CD4-positive, CD25-positive, alpha-beta regulatory T cell (primary cell): ENCODE measurements around the gene DDTL. TPM values are rescaled to one million over a fixed set of nuclear protein-coding genes. Genes with fewer than 3 reads are reported as not detected.

Source experiments
- ATAC-seq, 2 donors: fragments of 150-1000 bp; cut with Tn5 transposase; one replicate each; pipeline ENCODE4 v1.10.0; 2021; ENCODE audit warnings: low read depth in 2 of 2, moderate number of reproducible peaks in 2 of 2, moderate library complexity in 1 of 2
- DNase-seq, 3 donors: peaks; one replicate each; pipeline versions ENCODE4 v3.0.0 to v3.0.0-alpha.2; 2012 to 2022; ENCODE audit warnings: mixed read lengths in 1 of 3
- H3K27ac ChIP-seq: one replicate; pipeline ENCODE4 v1.7.0; 2013; ENCODE audit warnings: mild to moderate bottlenecking, low read length; ENCODE audit not compliant: insufficient read depth, poor library complexity, severe bottlenecking
- H3K27me3 ChIP-seq: one replicate; pipeline ENCODE4 v1.7.0; 2013; ENCODE audit warnings: low read length; ENCODE audit not compliant: control insufficient read depth, insufficient read depth
- H3K36me3 ChIP-seq: one replicate; pipeline ENCODE4 v1.7.0; 2013; ENCODE audit warnings: mild to moderate bottlenecking, low read length, moderate library complexity; ENCODE audit not compliant: control insufficient read depth, insufficient read depth
- H3K4me1 ChIP-seq: 2 replicates; pipeline ENCODE4 v1.7.0; 2013; ENCODE audit warnings: mild to moderate bottlenecking, low read length; ENCODE audit not compliant: insufficient read depth, control insufficient read depth, poor library complexity, severe bottlenecking
- H3K4me3 ChIP-seq: one replicate; pipeline ENCODE4 v1.7.0; 2013; ENCODE audit warnings: low read depth, mild to moderate bottlenecking, low read length, moderate library complexity
- H3K9me3 ChIP-seq, 2 experiments: 1 replicate in 1 of 2; 2 replicates in 1 of 2; pipeline ENCODE4 v1.7.0; 2013; ENCODE audit warnings: low read length in 2 of 2, mild to moderate bottlenecking in 1 of 2, moderate library complexity in 1 of 2; ENCODE audit not compliant: control insufficient read depth in 2 of 2
- H3K27ac Mint-ChIP-seq, 3 donors: one replicate each; pipeline ENCODE4 v1.8.0; 2020 to 2022; ENCODE audit warnings: mild to moderate bottlenecking in 3 of 3, mixed read lengths in 3 of 3, moderate library complexity in 2 of 3
- H3K27me3 Mint-ChIP-seq: one replicate; pipeline ENCODE4 v1.8.0; 2022; ENCODE audit warnings: mild to moderate bottlenecking, mixed read lengths
- H3K36me3 Mint-ChIP-seq: one replicate; pipeline ENCODE4 v1.8.0; 2020; ENCODE audit warnings: mixed read lengths
- H3K4me1 Mint-ChIP-seq, 4 donors: one replicate each; pipeline ENCODE4 v1.8.0; 2020 to 2022; ENCODE audit warnings: mixed read lengths in 4 of 4, mild to moderate bottlenecking in 1 of 4
- H3K4me3 Mint-ChIP-seq, 4 donors: one replicate each; pipeline ENCODE4 v1.8.0; 2020 to 2022; ENCODE audit warnings: mild to moderate bottlenecking in 4 of 4, mixed read lengths in 4 of 4, moderate library complexity in 3 of 4
- H3K9me3 Mint-ChIP-seq, 7 donors: one replicate each; pipeline ENCODE4 v1.8.0; 2020 to 2022; ENCODE audit warnings: mixed read lengths in 7 of 7, mild to moderate bottlenecking in 3 of 7, moderate library complexity in 2 of 7
- polyA plus RNA-seq, 4 donors: library from polyadenylated mRNA; unstranded; fragments of 300-500 nt; fragmentation: Illumina TruSeq; gene quantifications; one replicate each; pipeline ENCODE4 v1.2.3, GENCODE V29; 2021
- total RNA-seq: library from RNA; stranded (reverse); gene quantifications from one replicate; pipeline ENCODE4 v1.2.3, GENCODE V29; 2022

The DDTL gene
- total and polyA plus RNA-seq, 5 donors from 2014 or later, result 1.2 to 4.4 (median 2.9) TPM

DNA sequence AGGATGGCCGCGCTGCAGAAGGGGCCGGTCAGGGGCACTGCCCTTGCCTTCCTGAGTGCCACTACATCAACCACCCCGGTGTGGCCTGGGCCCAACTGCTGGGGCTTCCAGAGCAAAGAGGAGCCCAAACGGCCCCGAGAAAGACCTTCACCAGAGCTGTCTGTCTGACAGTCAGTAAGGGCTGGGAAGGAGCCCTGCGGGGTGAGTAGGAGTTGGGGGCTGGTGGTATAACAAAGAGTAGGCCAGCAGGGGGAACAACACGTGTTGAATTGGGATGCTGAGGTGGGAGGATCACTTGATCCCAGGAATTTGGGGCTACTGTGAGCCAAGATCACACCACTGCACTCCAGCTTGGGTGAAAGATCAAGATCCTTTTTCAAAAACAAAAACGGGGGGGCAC is 34.6 kb downstream of the DDTL start:
- Mint-ChIP-seq H3K27me3 (peaks cover 9% of the 10 kb centered on the region), H3K9me3 (no peaks in the 10 kb centered on the region), H3K4me1 (peaks cover 0 to 6% (median 5%) of the 10 kb centered on the region in 4 donors), H3K27ac (peak overlapping the region in 1 of 3 donors; percentile 49), H3K4me3 (no peak overlapping the region), H3K36me3 (no peaks in the 10 kb centered on the region)
- Histone ChIP-seq H3K27ac (no peak overlapping the region), H3K4me3 (no peak overlapping the region), H3K27me3 (no peaks in the 10 kb centered on the region), H3K9me3 (no peaks in the 10 kb centered on the region), H3K4me1 (no peaks in the 10 kb centered on the region), H3K36me3 (no peaks in the 10 kb centered on the region)
- ATAC-seq (no peak), DNase-seq (no peak)

DNA sequence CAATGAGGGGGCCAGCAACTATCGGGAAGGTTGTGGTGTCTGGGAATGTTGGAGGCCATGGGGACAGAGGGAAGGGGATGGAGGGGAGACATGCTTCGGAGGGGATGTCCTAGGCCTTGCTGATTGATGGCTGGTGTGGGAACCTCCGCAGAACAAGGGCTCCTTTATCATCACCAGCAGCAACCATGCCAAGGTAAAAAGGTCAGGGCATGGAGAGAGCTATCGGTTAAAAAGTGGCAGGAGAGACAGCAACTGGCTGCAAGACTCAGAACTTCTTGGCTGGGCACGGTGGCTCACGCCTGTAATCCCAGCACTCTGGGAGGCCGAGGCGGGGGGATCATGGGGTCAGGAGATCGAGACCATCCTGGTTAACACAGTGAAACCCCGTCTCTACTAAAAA is 35.6 kb downstream of the DDTL start:
- H3K4me1 ChIP-seq, result no peaks in the 10 kb centered on the region
- H3K4me3 Mint-ChIP-seq, result no peak overlapping the region
- H3K36me3 Mint-ChIP-seq, result no peaks in the 10 kb centered on the region
- H3K27ac Mint-ChIP-seq, result no peak overlapping the region
- no peaks in the 10 kb centered on the region for H3K9me3 Mint-ChIP-seq
- peaks cover 0 to 6% (median 4%) of the 10 kb centered on the region in 4 donors for H3K4me1 Mint-ChIP-seq
- H3K27me3 Mint-ChIP-seq, result peaks cover 9% of the 10 kb centered on the region
- no peak overlapping the region for H3K27ac ChIP-seq
- DNase-seq (no peak), ATAC-seq (no peak)
- H3K4me3 ChIP-seq, result no peak overlapping the region
- no peaks in the 10 kb centered on the region for H3K9me3 ChIP-seq
- H3K36me3 ChIP-seq, result no peaks in the 10 kb centered on the region
- no peaks in the 10 kb centered on the region for H3K27me3 ChIP-seq

DNA sequence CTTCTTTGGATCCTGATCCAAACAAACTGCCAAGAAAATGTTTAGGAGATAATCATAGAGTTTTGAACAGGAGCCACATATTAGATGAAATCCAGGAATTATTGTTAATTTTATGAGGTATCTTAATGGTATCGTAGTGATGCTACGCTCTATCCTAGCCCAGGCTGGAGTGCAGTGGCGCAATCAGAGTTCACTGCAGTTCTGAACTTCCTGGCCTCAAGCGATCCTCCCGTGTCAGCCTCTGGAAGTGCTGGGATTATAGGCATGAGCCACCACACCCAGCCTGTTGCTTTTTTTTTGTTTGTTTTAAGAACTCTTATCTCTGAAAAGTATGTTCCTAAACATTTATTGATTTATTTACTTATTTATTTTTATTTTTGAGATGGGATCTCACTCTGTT is 36.2 kb downstream of the DDTL start:
- Histone ChIP-seq H3K4me3 (no peak overlapping the region), H3K4me1 (no peaks in the 10 kb centered on the region), H3K9me3 (no peaks in the 10 kb centered on the region), H3K27me3 (no peaks in the 10 kb centered on the region), H3K36me3 (no peaks in the 10 kb centered on the region), H3K27ac (no peak overlapping the region)
- ATAC-seq, result no peak
- no peaks in the 10 kb centered on the region for H3K9me3 Mint-ChIP-seq
- H3K4me3 Mint-ChIP-seq, result no peak overlapping the region
- no peaks in the 10 kb centered on the region for H3K36me3 Mint-ChIP-seq
- DNase-seq, result no peak
- peaks cover 0 to under 1% (median under 1%) of the 10 kb centered on the region in 4 donors for H3K4me1 Mint-ChIP-seq
- peaks cover 6% of the 10 kb centered on the region for H3K27me3 Mint-ChIP-seq
- no peak overlapping the region for H3K27ac Mint-ChIP-seq

DNA sequence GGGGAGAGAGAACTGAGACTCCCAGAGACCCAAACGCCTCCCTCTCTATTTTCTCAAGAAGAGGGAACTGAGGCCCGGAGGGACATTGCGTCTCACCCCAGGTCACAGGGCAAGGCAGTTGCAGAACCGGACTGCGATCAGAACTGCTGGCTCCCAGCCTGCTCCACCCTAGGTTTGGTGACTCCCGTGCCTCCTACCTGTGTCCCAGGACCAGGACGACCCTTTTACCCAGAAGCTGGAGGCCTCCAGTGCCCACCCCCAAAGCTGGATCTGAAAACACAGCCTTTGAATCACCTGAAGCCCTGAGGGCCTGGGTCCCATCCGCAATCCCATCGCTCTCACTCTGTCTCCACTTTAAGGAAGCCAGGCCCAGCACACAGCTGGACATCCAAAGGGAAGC is 37.2 kb downstream of the DDTL start:
- Mint-ChIP-seq H3K27me3 (peaks cover 4% of the 10 kb centered on the region), H3K9me3 (no peaks in the 10 kb centered on the region), H3K4me1 (no peaks in the 10 kb centered on the region), H3K4me3 (no peak overlapping the region), H3K36me3 (no peaks in the 10 kb centered on the region), H3K27ac (no peak overlapping the region)
- no peaks in the 10 kb centered on the region for H3K36me3 ChIP-seq
- no peaks in the 10 kb centered on the region for H3K27me3 ChIP-seq
- H3K4me3 ChIP-seq, result no peak overlapping the region
- ATAC-seq, result no peak
- H3K4me1 ChIP-seq, result no peaks in the 10 kb centered on the region
- no peak overlapping the region for H3K27ac ChIP-seq
- no peak for DNase-seq
- H3K9me3 ChIP-seq, result no peaks in the 10 kb centered on the region

DNA sequence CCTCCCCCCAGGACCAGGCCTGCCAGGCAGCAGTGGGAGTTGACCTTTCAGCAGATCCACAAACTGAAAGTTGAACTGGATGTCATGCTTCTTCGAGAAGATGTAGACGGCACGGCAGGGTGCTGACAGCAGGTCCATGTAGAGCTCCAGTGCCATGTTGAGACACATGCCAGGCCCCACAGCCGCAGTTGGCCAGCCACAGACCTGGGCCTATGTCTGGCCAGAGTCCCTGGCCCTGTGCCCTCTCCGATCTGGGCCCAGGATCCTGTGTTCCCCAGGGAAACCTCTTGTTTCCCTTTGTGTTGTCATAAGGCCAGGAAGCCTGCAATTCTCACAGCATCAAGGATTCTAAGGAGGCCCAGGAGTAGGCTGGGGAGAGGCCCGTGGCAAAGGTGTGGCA is 38.5 kb downstream of the DDTL start, which contains the start of gene GSTT4:
TSS of gene GSTT4 (minus strand) at position 253 of the 400 bp plus-strand sequence. CDS start at position 156, 97 bp downstream.
- peaks cover 0 to 1% (median 0%) of the 10 kb centered on the region in 4 donors for H3K4me1 Mint-ChIP-seq
- ATAC-seq (no peak), DNase-seq (no peak)
- no peaks in the 10 kb centered on the region for H3K4me1 ChIP-seq
- no peaks in the 10 kb centered on the region for H3K9me3 Mint-ChIP-seq
- no peak within 1 kb of the TSS for H3K27ac ChIP-seq
- H3K36me3 ChIP-seq, result no peaks in the 10 kb centered on the region
- no peak within 1 kb of the TSS for H3K4me3 ChIP-seq
- H3K27ac Mint-ChIP-seq, result peak within 1 kb of the TSS in 1 of 3 donors; percentile 68
- no peaks in the 10 kb centered on the region for H3K9me3 ChIP-seq
- H3K4me3 Mint-ChIP-seq, result no peak within 1 kb of the TSS
- H3K36me3 Mint-ChIP-seq, result no peaks in the 10 kb centered on the region
- H3K27me3 ChIP-seq, result no peaks in the 10 kb centered on the region
- peaks cover 4% of the 10 kb centered on the region for H3K27me3 Mint-ChIP-seq

DNA sequence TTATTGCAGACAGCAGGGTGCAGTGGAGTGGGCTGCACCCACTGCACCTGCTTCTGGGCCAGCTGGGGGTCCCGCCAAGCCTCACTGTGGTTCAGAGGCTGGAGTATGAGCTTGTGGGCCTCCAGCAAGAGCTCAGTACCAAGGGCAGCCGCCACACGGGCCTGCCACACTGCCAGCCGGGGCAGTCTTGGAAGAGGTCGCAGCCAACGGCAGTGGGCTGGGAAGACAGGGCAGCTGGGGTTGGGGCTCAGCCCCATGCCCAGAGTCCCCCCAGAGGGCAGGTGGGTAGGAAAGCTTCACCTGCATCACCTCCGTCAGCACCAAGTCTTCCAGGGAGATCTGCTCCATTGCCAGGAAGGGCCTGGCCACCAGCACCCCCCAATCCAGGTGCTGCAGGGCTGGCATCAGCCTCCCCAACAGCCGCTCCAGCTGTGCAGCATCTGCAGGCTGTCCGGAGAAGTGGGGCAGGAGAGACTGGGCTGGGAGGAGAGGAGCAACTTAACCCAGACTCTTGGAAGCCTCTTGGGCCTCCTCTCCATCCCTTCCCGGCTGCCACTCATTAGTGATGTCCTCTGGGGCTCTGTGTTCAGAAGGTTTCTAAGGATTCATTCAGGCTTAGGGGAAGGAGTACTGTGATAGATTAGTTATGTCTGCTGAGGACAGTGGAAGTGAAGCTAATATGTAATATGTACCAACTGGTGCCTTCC is 39.7 kb downstream of the DDTL start:
- Mint-ChIP-seq H3K4me3 (no peak overlapping the region), H3K9me3 (peaks cover 0 to 1% (median 0%) of the 10 kb centered on the region in 7 donors), H3K36me3 (no peaks in the 10 kb centered on the region), H3K27ac (peak overlapping the region in 2 of 3 donors; percentile 9 to 68), H3K4me1 (peaks cover 0 to 10% (median 1%) of the 10 kb centered on the region in 4 donors), H3K27me3 (peaks cover 4% of the 10 kb centered on the region)
- Histone ChIP-seq H3K36me3 (no peaks in the 10 kb centered on the region), H3K9me3 (no peaks in the 10 kb centered on the region), H3K4me3 (no peak overlapping the region), H3K27me3 (no peaks in the 10 kb centered on the region), H3K4me1 (peaks cover 1% of the 10 kb centered on the region), H3K27ac (no peak overlapping the region)
- DNase-seq (no peak), ATAC-seq (no peak)

DNA sequence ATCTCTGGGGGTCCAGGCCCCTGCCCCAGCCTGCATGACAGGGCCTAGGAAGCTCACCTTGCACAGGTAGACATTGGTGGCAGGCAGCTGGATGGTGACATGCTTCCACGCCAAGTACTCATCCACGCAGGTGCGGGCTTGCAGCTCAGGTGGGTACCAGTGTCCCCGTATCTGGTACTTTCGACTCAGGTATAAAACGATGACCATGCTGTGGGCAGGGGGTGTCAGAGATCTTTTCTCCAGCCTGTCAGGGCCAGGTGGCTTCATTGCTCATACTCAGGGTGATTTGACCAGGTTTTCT is 40.2 kb downstream of the DDTL start:
- Mint-ChIP-seq H3K27ac (peak overlapping the region in 1 of 3 donors; percentile 9), H3K27me3 (peaks cover 3% of the 10 kb centered on the region), H3K4me3 (no peak overlapping the region), H3K9me3 (peaks cover 0 to 1% (median 0%) of the 10 kb centered on the region in 7 donors), H3K36me3 (no peaks in the 10 kb centered on the region), H3K4me1 (peaks cover 0 to 14% (median 1%) of the 10 kb centered on the region in 4 donors)
- Histone ChIP-seq H3K4me3 (no peak overlapping the region), H3K27ac (no peak overlapping the region), H3K27me3 (no peaks in the 10 kb centered on the region), H3K4me1 (peaks cover 6% of the 10 kb centered on the region), H3K36me3 (no peaks in the 10 kb centered on the region), H3K9me3 (no peaks in the 10 kb centered on the region)
- no peak for DNase-seq
- ATAC-seq, result no peak
